CD4-positive, alpha-beta T cell treated with Interferon alpha-2 for 1 hour (primary cell): Measurements from ENCODE around the gene TRPC4.

Source experiments
- DNase-seq, 2 donors: peaks; one replicate each; pipeline ENCODE4 v3.0.0-alpha.2; 2020 to 2022

The TRPC4 gene

GRCh38 chr13:37651891-37652290 lies 217.7 kb downstream of the TRPC4 start:
- no peak for DNase-seq

- no peak for DNase-seq
Observed at GRCh38 chr13:37648609-37649008, 221.0 kb downstream of the TRPC4 start.

DNA sequence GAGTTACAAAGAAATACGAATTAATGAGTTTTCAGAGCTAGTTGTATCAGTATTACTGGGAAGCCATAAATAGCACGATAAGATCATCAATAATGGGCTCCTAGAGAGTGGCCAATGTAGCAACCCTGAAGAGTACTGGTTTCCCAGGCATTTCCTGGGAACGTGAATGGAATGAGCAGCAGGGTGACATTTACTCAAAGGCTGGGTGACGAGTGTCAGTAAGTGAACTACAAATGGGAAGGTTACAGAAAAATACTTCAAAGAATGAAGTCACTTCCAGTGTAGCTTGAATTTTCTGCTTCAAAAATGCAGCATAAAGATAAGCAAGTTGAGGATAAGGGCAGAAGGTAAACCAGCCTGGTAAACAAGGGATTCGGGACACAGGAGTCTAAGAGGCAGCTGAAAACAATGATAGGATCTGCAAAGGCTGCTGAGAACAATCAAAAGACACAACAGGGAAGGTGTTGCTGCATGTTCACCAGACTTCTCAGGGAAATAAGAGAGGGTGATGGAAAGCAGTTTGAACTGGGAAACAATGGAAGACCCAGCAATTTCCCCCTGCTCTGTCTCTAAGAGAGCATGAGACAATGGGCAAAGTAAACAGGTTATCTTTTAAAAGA lies 222.4 kb downstream of the TRPC4 start:
- DNase-seq, result no peak

- no peak for DNase-seq
Observed at GRCh38 chr13:37646531-37646930, 223.0 kb downstream of the TRPC4 start.

GRCh38 chr13:37645181-37645740 lies 224.3 kb downstream of the TRPC4 start:
- no peak for DNase-seq

DNA sequence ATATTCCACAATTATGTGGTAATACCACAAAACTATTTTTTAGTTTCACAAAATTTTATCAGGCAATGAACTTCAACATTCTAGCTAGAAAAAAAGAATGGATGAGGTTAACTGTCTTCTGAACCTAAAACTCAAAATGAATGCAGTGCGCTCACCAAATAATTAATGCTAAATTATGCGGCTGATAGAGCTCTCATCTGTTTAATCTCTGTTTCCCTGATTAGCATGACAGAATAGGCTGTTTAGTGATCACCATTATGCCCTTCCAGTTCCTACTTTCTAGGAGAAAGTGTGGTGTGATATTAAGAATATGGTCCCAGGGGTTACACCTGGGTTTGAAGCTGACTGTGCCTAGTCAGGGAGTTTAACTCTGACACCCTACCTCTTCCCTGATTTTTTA lies 228.2 kb downstream of the TRPC4 start:
- no peak for DNase-seq

DNA sequence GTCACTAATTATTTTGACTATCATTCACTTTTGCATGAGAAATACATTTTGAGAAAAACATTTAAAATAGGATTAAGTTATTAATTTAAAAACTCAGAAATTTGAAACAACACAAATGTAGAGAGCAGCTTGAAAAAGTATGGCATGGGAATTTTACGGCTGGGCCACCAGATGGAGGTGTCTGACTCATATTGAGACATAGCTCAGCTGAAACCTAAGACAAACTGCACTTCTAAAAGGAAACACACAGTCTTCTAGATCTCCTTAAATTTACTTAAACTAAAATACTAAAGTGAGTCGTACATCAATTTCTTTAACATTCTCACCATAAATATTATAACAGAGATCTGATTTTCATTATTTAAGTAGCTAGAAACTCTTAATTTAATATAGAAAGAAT lies 229.1 kb downstream of the TRPC4 start:
- no peak for DNase-seq

- DNase-seq, result no peak
Observed at GRCh38 chr13:37636701-37637100, 232.9 kb downstream of the TRPC4 start.

DNA sequence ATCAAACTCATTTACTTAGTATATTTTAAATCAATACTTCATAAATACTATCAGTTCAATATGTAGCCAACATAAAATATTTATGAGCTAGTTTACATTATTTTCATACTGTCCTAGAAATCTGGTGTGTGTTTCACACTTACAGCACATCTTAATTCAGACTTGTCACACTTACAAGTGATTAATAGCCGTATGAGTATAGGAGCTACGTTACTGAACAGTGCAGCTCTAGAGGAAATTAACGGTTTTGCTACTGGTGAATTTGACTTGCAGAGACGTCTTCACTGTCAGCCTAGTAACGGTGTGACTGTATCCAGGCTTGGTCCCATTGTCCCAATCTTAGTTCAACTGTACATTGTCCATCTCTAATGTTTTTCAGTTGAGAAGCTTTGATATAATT lies 237.3 kb downstream of the TRPC4 start:
- no peak for DNase-seq

DNA sequence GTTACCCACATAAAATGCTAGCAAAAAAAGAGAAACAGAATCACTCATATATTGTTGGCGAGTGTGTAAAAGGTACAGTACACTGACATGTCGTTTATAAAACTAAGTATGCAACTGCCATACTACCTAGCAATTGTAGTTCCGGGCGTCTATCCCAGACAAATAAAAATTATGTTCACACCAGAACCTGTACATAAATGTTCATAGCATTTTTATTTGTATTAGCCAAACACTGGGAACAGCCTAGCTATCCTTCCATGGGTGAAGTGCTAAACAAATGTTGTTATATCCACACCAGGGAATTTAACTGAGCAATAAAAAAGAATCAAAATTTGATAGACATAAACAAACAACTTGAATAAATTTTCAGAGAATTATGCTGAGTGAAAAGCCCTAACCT lies 242.1 kb downstream of the TRPC4 start:
- DNase-seq, result no peak

DNA sequence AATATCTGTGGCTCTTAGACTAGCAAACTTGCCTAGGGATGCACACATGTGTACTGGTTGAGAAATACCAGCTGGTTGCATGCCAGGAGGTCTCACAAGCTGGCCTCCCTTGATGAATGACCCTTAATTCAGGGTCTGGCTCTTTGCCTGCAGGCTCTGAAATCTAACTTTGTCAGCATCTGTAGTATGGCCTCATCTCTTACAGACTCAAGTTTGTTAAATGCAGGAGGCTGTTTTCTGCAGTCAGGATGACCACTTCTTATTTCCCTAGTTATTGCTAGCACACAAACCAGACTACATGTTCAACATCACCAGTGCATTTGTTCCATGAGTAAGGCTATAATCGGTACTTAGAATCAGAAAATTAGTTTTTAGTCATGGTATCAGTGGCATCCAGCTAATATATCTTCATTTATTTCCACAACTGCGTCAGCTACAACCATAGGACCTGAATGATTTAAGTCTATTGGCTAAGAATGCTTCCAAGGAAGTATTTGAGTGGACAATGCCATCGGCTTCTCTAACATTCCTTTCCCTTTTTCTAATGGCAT lies 247.7 kb downstream of the TRPC4 start:
- DNase-seq, result no peak

DNA sequence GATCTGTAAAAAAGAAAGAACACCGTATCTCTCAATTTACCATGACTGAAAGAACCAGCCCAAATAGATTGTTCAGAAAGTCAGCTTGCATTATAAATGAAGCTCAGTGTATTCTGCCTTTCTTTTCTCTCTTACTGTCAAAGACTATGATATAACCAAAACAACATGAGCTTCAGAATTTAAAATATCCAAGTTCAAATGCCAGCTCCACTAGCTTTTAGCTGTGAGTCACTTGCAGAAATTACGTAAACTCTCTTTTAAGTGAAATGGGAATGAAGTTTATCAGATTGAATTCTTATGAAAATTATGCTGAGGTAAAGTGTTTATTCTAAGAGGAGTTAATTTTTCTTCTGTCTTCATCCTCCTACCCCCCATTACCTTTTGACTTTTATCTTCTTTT lies 251.0 kb downstream of the TRPC4 start:
- DNase-seq, result no peak

DNA sequence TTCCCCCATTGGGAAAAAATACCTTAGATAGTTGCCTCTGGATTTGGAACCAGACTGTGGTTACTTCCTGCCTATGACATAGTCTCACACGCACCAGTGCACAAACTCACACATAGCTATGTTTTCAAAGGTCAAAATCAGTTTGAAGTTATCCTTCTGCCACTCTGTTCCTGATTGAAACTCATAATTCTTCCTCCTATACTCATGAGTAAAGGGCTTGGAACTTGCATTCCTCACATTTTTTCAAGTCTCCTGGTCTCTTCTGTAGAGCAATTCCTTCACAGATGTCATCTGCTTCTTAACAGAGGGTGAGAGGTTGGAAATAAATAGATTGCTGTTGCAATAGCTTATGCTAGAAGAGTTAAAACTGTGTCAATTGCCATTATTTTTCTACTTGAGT lies 252.4 kb downstream of the TRPC4 start:
- DNase-seq, result no peak

DNA sequence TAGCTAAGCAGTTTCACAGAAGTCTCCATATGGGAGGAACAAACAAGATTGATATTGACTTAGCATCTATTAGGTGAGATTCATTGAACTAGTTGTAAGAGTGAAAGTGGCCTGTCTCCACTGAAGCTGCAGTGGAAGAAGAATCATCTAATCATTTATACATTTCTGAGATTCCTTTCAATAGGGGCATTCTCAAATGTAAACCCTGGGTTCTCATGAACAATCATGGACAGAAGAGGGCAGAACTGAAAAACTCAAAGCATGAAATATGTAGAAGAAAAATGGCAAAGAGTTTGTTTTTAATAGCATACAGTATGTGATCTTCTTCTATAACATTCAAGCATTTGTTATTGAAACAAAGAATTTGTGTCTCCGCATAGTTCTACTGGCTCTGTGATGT lies 253.4 kb downstream of the TRPC4 start:
- no peak for DNase-seq

DNA sequence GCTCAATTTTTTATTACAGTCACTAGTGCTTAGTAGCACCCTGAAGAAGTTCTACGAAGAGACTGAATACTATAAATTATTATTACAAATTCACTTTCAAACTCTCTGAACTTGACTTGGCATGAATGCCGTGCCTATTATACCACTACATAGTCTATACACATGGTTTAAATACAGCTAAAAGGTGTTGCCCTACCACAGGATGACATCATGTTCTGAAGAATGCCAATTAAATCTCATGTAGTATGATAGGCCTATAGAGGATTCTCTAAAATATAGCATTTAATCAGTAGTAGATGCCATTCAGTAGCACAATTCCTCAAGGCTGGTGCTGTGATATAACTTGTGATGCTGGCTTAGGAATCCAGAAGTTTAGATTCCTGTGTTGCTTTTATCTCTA lies 254.3 kb downstream of the TRPC4 start:
- no peak for DNase-seq

DNA sequence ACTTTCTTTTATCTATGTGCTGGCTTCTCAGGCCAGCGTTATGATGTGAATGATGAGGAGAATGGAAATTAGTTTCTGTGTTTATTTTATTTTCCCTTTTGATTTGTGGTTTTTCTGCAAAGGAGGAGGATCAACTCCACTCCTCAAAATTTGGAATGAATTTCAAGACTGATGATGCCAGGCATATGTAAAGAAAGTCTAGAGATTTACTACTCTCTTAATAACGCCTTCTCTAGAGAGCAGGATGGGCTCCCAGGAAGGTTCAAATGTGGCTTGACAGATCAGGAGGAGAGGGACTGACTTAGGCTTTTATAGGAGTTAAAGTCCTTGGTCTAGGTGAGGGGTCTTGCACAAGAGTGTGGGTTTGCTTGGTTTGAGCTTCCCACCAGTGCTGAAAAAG lies 255.9 kb downstream of the TRPC4 start:
- no peak for DNase-seq

DNA sequence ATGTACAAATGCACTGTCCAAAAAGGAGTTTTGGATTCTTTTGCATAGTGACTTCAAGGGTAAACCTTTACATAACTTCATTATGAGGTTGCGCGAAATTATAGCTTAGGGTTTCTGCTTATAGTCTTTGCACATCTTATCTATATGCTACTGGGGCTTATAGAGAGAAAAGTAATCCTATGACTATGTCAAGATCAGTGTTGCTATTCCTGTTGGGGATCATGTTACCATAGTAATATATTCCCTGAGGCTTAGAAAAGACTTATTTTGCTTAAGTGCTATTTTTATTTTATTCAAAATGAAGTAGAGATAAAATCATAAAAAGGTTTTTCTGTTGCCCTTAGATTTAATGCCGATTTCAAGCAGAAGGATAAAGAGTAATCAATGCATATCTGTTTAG lies 256.3 kb downstream of the TRPC4 start:
- no peak for DNase-seq

GRCh38 chr13:37608750-37609339 lies 260.7 kb downstream of the TRPC4 start:
- no peak for DNase-seq

DNA sequence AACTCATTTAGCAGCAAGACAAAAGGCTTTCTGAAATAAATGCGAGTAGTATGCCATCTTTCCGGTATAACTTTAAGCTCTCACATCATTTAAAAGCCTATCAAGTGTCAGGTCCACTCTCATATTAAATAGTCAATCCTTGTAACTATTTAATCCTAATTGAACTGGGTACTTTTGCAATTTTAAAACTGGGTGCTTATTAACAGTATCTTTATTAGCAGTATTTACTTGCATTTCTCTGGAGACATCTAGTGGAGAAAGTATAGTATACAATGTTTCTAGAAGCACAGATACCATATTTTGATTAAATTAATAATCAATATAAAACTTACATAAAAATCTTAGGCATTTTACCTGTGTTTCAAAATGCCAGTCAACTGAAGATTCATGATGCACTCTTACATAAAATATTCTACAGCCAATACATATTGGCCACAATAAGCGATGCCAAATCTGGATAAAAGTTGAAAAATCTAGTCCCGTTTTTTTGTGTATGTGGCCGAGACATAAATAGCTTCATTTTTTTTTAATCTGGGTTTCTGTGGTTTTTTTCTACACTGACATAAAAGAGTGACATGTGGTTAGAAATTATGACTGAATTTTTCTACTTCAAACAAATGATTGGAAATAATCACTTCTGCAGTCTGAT lies 266.7 kb downstream of the TRPC4 start:
- DNase-seq, result no peak

- no peak for DNase-seq
Observed at GRCh38 chr13:37601648-37602440, 267.7 kb downstream of the TRPC4 start.

GRCh38 chr13:37599519-37599918 lies 270.1 kb downstream of the TRPC4 start:
- DNase-seq, result no peak

DNA sequence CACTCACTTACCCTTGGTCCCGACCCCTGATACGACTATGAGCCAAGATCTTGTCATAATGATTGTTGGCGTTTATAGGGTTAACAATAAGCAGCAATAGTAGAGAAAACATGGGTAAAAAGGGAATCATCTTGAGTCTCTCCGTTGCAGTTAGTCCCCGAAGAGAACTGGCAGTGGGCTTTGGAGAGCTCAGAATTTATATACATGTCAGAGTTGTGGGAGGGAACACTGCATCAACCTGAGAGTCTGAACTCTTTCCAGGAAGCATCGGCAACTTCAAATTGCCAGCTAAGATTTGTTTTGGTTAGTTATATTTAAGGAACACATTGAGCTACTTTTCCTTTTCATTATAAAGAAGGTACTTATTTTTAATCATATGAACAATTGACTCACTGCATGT lies 271.0 kb downstream of the TRPC4 start, which contains the start of gene POSTN:
POSTN (minus strand) TSS at position 172 of the 400 bp plus-strand sequence; CDS start at position 130, 42 bp downstream.
- DNase-seq, result no peak

DNA sequence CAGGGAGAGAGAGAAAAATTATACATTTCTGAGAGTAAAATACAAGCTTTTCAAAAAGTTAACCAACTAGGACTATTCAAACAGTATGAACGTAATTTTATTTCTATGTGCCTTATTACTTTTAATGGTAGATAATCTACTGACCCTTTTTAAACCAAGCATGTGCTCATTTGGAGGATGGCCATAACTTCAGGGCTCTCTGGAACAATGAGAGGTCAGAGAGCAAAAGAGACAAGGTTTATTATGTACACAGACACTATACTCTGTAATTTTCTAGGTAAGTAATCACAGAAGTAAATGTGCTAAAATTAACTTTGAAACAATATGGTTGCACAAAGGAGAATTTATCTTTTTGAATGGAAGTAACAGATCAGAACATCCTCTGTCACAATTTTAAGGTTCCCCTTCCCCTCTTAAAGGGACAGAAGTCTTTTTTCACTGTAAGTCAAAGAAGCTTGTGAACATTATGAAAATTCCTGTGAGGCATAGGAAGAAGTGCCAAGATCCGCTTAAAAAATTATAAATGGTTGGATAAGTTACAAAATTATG lies 272.0 kb downstream of the TRPC4 start:
- DNase-seq, result no peak
